ENCODE data around the gene OAS3. TPM values are rescaled to one million over a fixed set of nuclear protein-coding genes. Genes with fewer than 3 reads are reported as not detected.
A peak's percentile ranks its signal among the peaks of the same experiment; 100 is the strongest.

The OAS3 gene
- total RNA-seq, 2 donors from 2014 or later: 0.64 to 0.84 TPM

- Mint-ChIP-seq H3K36me3 (ENCODE audit: low read depth) (no peaks in the 10 kb centered on the region), H3K27me3 (ENCODE audit: insufficient read depth) (peaks cover 42% of the 10 kb centered on the region), H3K27ac (no peak overlapping the region), H3K4me1 (no peaks in the 10 kb centered on the region), H3K9me3 (no peaks in the 10 kb centered on the region), H3K4me3 (no peak overlapping the region)
- H3K4me1 ChIP-seq (ENCODE audit: control insufficient read depth, insufficient read depth, low read length): no peaks in the 10 kb centered on the region
- no peak overlapping the region for H3K9ac ChIP-seq (ENCODE audit: extremely low read depth, low read length, poor library complexity, severe bottlenecking)
- H3K27ac ChIP-seq (ENCODE audit: low read depth, low read length): no peak overlapping the region
- peak; percentile 74 for TF ChIP-seq CTCF (conservative IDR thresholded peaks at IDR 0.05)
- 71 to 82% methylated on average over 4 of the region's 4 CpGs for WGBS, 2 experiments (ENCODE audit: insufficient coverage in 1 of 2, insufficient read length in 1 of 2)
- H3K9me3 ChIP-seq (ENCODE audit: control insufficient read depth, low read length): peaks cover 2% of the 10 kb centered on the region
- H3K36me3 ChIP-seq (ENCODE audit: control insufficient read depth, insufficient read depth, low read length): no peaks in the 10 kb centered on the region
- H3K27me3 ChIP-seq (ENCODE audit: control insufficient read depth, insufficient read depth, low read length, poor library complexity, severe bottlenecking): peaks cover 15% of the 10 kb centered on the region
- peak; percentile 67 for DNase-seq
- no peak overlapping the region for H3K4me3 ChIP-seq (ENCODE audit: low read length)
Observed at GRCh38 chr12:113005762-113006161, 67.5 kb downstream of the OAS3 start.

- Histone ChIP-seq H3K4me3 (ENCODE audit: low read length) (no peak overlapping the region), H3K4me1 (ENCODE audit: control insufficient read depth, insufficient read depth, low read length) (no peaks in the 10 kb centered on the region), H3K36me3 (ENCODE audit: control insufficient read depth, insufficient read depth, low read length) (no peaks in the 10 kb centered on the region), H3K27ac (ENCODE audit: low read depth, low read length) (no peak overlapping the region), H3K9ac (ENCODE audit: extremely low read depth, low read length, poor library complexity, severe bottlenecking) (no peak overlapping the region), H3K9me3 (ENCODE audit: control insufficient read depth, low read length) (peaks cover 7% of the 10 kb centered on the region), H3K27me3 (ENCODE audit: control insufficient read depth, insufficient read depth, low read length, poor library complexity, severe bottlenecking) (peaks cover 15% of the 10 kb centered on the region)
- no peaks in the 10 kb centered on the region for H3K4me1 Mint-ChIP-seq
- H3K27ac Mint-ChIP-seq: no peak overlapping the region
- WGBS, 2 experiments (ENCODE audit: insufficient coverage in 1 of 2, insufficient read length in 1 of 2): 91 to 94% methylated on average over 7 of the region's 7 CpGs
- no peak overlapping the region for H3K4me3 Mint-ChIP-seq
- no peaks in the 10 kb centered on the region for H3K36me3 Mint-ChIP-seq (ENCODE audit: low read depth)
- H3K27me3 Mint-ChIP-seq (ENCODE audit: insufficient read depth): peaks cover 45% of the 10 kb centered on the region
- DNase-seq: peak; percentile 38
- H3K9me3 Mint-ChIP-seq: no peaks in the 10 kb centered on the region
- no peak for TF ChIP-seq CTCF (conservative IDR thresholded peaks at IDR 0.05)
Observed at GRCh38 chr12:113006206-113006605, 67.9 kb downstream of the OAS3 start.

- no peak for DNase-seq
- Mint-ChIP-seq H3K9me3 (peaks cover 4% of the 10 kb centered on the region), H3K27ac (no peak overlapping the region), H3K27me3 (ENCODE audit: insufficient read depth) (peaks cover 46% of the 10 kb centered on the region), H3K36me3 (ENCODE audit: low read depth) (no peaks in the 10 kb centered on the region), H3K4me1 (no peaks in the 10 kb centered on the region), H3K4me3 (no peak overlapping the region)
- Histone ChIP-seq H3K9ac (ENCODE audit: extremely low read depth, low read length, poor library complexity, severe bottlenecking) (no peak overlapping the region), H3K36me3 (ENCODE audit: control insufficient read depth, insufficient read depth, low read length) (no peaks in the 10 kb centered on the region), H3K4me3 (ENCODE audit: low read length) (no peak overlapping the region), H3K27ac (ENCODE audit: low read depth, low read length) (no peak overlapping the region), H3K4me1 (ENCODE audit: control insufficient read depth, insufficient read depth, low read length) (no peaks in the 10 kb centered on the region), H3K27me3 (ENCODE audit: control insufficient read depth, insufficient read depth, low read length, poor library complexity, severe bottlenecking) (peaks cover 15% of the 10 kb centered on the region), H3K9me3 (ENCODE audit: control insufficient read depth, low read length) (peaks cover 11% of the 10 kb centered on the region)
- 92 to 93% methylated on average over 6 of the region's 6 CpGs for WGBS, 2 experiments (ENCODE audit: insufficient coverage in 1 of 2, insufficient read length in 1 of 2)
- TF ChIP-seq CTCF (conservative IDR thresholded peaks at IDR 0.05): no peak
Observed at GRCh38 chr12:113006641-113007040, 68.4 kb downstream of the OAS3 start.

All from endodermal cell (in vitro differentiated cells).